NCI-H187 (cell line): Measurements from ENCODE around the gene PRKCE.

Experiments
- DNase-seq, 2 experiments: peaks; one replicate each; lab custom pipeline; 2025; lab: John Stamatoyannopoulos, UW

The PRKCE gene

DNA sequence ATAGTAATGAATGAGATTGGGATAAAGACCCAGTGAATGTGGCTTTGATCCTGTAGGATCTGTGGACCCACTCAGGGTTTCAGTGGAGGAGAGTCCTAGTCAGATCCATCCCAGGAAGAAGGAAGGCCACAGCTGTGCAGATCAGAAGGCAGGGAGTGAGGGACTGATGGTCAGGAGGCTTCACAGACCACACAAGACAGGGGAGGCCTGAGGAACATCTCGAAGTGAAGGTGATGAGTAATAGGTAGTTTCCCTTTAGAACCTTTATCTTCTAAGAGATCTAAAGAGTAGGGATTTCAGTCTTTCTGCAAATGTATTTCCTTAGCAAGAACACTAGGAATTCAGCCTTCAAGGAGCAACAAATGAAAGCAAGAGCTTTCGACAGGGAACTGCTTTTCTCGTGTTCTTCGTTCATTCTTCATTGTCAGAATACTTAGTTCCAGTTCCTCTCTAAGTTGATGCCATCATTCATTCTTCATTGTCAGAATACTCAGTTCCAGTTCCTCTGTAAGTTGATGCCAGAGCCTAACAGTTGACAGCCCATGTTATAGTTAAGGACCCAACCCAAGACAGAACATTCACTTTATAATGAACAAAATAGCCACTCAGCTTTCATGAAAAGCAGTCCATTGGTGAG, 495.5 kb downstream of the PRKCE start:
- no peak for DNase-seq

DNA sequence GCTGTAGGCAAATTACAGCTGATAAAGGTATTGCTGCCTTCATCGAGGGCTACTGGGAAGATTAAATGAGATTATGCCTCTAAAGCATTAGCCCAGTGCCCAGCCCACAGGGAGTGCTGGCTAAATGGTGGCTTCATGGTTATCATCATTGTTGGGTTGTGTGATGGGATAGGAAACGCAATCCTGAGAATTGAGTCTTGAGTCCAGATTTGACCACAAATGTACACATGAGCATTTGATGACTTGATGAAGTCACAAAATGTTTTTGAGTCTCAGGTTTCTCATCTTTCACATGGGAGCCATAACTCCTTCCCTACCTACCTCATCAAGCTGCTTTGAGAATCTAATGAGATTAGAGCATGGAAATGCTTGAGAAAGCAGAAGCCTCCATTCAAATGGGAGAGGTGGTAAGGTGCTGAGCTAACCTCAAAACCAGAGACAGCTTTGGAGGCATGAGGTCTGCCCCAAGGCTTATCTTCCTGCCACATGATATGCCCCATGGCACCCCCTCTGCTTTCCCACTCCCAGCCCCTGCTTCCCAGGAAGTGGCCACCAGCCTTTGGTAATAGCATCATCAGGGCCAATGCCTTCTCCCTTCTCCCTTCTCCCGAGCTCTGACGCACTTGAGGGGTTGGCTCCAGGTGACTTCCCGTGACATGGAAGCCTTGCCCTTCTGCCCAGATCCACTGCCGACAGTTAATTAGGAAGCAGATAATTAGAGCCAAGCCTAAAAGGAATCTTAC, 496.3 kb downstream of the PRKCE start:
- DNase-seq: no peak

DNA sequence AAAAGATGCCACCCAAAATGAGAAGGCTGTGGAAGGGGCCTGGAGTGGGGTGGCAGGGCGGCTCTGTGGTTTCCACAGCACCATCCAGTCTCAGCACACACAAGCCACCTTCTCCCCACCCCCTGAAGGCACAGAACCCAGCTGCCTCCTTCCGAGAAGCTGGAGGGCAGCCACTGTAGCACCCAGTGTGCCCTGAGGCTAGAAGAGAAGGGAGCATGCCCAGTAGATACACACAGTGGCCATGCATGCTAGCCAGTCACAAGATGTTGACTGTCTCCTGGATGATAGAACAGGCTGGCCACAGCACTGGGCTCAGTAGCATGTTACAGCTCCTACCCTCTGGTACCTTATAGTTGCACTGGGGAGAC, 496.9 kb downstream of the PRKCE start:
- no peak for DNase-seq

- no peak for DNase-seq
These were observed 499.0 kb downstream of the PRKCE start for GRCh38 chr2:46150445-46150955.

GRCh38 chr2:46151577-46151976, 500.1 kb downstream of the PRKCE start:
- no peak for DNase-seq

DNA sequence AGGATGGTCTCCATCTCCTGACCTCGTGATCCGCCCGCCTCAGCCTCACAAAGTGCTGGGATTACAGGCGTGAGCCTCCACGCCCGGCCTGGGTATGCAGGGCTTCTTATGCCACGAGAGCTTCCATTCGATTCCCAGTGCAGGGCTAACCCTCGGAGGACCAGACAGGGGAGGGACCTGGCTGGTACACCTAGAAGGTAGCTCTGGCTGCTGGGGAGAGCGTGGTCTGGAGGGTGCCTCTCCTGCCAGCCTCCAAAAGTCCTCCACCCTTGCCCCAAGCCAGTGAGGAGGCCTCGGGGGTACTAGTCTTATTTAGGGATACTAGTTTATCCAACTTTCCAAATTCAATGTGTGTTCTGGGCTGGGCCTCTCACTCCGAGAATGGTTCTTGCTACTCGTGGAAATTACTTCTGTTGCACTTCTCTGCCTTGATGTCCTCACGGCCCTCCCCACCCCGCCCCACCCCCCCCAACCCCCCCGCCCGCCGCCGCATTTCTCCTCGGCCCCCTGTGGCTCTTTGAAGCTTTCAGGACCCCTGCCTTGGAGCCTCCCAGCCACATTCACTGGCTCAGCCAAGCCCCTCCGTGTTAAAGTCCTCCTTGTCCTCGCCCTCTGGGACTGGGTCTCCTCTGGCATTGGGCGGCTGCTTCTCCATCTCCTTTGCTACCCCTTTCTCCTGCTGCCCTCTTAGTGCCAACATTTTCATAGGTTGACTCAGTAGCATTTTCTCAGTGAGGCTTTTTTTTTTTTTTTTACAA, 502.7 kb downstream of the PRKCE start:
- no peak for DNase-seq

- DNase-seq: no peak
These were observed 505.8 kb downstream of the PRKCE start for GRCh38 chr2:46157072-46157965.

- no peak for DNase-seq
These were observed 506.5 kb downstream of the PRKCE start for GRCh38 chr2:46157966-46158310.

- no peak for DNase-seq
These were observed 507.2 kb downstream of the PRKCE start for GRCh38 chr2:46158661-46159060.

- no peak for DNase-seq
These were observed 508.9 kb downstream of the PRKCE start for GRCh38 chr2:46160326-46160725.

- DNase-seq: no peak
These were observed 509.8 kb downstream of the PRKCE start for GRCh38 chr2:46161315-46161714.

DNA sequence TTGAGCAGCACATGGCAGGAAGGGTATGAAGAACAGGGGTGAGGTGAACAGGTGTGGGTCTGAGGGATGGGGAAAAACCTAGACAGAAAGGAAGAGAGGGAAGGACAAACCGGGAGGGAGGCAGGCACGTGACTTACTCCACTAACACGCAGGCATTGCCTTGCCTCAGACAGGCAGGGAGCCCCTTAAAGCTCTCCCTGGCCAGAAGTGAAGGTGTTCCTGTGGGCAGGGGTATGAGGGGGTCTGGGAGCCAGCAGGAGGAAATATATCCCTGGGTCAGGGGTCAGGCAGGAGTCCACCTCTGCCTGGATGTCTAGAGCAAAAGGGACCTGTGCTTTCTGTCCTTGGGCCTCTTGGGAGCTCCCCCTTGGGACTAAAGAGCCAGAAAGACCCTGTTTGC, 510.4 kb downstream of the PRKCE start:
- no peak for DNase-seq

- DNase-seq: no peak
These were observed 511.0 kb downstream of the PRKCE start for GRCh38 chr2:46162329-46163097.

DNA sequence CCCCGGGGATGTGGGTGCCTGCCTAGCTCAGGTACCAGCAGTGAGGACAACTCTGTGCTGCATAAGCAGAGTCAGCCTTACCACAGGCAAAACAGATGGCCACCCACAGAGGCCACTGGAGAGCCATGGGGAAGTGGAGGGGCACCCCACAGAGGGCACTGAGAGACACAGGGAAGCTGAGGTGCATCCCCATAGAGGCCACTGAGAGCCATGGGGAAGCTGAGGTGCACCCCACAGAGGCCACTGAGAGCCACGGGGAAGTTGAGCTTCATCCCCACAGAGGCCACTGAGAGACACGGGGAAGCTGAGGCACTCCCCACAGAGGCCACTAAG, 511.6 kb downstream of the PRKCE start:
- DNase-seq: no peak

DNA sequence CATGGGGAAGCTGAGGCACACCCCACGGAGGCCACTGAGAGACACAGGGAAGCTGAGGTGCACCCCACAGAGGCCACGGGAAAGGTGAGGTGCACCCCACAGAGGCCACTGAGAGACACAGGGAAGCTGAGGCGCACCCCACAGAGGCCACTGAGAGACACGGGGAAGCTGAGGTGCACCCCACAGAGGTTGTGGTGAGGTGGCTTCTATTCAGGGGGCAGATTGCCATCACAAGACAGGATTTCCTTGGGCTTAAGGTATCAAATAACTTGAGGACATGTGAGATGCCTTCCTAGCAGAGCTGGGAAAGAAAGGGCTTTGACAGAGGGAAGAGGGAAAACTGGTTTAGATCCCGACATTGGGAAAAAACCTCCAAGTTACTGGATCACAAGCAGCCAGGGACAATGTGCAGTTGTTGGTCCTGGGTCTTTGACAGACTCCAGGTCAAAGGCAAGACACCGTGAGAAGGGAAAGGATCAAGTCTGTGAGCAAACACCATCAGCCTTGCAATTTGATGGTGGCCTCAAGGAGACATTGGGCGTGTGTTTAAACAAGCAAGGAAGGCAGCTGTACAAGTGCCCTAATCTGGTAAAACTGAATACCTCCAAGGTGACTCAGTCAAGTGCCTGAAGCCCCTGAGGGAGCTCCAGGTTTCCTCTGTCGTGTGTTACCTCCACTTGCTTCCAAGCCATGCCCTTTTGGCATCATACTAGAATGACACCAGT, 512.5 kb downstream of the PRKCE start:
- no peak for DNase-seq

DNA sequence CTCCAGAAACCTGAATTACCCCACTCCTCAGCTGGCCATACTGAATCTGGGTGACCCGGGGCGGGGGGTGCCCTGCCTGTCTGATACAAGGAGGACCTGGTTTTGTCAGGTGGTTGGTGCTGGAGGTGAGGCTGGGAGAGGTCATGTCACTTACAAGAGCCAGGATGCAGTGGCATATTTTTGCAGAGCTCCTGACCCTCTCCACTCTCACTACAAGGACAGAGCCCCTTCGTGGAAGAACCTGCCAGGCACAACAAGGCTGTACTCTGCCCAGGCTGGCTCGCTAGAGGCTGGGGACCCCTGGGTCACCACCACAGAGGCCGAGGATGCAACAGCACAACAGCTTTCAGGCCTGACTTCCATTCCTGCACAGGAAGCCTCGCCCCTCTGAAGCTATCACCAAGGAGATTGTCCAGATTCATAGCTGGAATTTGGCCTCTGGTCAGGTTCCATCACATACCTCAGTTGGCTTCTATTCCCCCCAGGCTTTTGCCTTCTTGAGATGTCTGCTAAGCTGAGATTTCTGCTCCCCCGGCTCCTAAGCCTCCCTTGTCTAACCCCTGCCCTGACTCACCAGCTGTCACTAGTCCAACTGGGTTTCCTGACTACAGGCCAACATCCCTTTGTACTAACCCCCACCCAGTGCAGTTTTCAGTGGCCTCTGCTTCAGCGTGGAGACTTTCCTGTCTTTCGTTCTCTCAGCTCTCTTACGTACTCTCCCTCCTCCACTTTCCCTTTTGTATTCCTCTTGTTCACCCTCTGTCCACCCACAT, 513.2 kb downstream of the PRKCE start:
- DNase-seq: no peak

DNA sequence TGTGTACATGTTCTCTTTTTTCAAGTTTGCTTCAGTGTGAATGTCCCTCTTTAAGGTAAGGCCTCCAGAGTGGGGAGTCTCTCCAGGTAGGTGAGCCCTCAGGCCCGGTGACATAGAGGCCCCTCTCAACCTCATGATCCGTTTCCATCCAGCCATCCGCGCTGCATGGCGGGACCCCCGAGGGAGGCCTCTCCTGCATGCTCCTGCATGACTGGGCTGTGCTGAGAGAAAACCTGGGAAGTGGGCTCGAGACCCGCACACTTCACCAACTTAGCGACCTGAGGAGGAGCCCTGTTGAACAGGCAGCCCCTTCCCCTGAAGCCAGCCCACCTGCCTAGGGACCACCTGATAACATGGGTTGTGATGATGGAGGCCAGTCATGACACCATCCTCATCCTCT, 514.4 kb downstream of the PRKCE start:
- no peak for DNase-seq

- no peak for DNase-seq
These were observed 515.9 kb downstream of the PRKCE start for GRCh38 chr2:46167406-46167805.

GRCh38 chr2:46167924-46168323, 516.4 kb downstream of the PRKCE start:
- no peak for DNase-seq

DNA sequence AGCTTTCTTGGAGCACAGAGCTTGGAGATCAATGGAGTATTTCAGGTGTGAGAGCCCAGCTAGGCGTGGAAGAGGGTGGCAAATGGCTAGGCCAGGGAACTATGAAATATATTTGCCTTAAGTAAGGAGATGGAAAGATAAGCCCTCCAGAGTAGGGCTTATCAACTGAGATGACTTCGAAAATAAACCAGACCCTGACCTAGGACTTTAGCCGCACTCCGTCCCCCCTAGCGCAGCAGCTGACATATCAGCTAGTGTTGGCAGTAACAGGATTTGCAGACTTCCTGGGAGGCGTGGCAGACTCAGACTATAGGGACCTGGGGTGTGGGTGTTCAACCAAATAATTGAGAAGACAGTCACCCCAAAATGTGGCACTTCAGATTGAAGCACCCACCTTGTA, 518.0 kb downstream of the PRKCE start:
- no peak for DNase-seq
